ENCODE results near the gene ATXN7L3.

GRCh38 chr17:44247876-44248736 is 48.4 kb upstream of the ATXN7L3 start:
- TF ChIP-seq CREB5 (CRISPR knock-in tag; IDR thresholded peaks at IDR 0.05) = no peak
- TF ChIP-seq THRAP3 (IDR thresholded peaks at IDR 0.05; ENCODE audit: borderline replicate concordance) = no peak
- TF ChIP-seq HMGXB4 (CRISPR knock-in tag; IDR thresholded peaks at IDR 0.05) = no peak
- no peak for TF ChIP-seq XRCC5 (IDR thresholded peaks at IDR 0.05; ENCODE audit: low read depth, low read length)
- TF ChIP-seq NR3C1 (CRISPR knock-in tag; IDR thresholded peaks at IDR 0.05) = no peak
- no peak for TF ChIP-seq HMG20A (CRISPR knock-in tag; conservative IDR thresholded peaks at IDR 0.05)
- TF ChIP-seq MXI1 (IDR thresholded peaks at IDR 0.05; ENCODE audit: low read depth, low read length) = no peak
- no peak for TF ChIP-seq ZNF217 (CRISPR knock-in tag; IDR thresholded peaks at IDR 0.05)
- TF ChIP-seq RAD21 (CRISPR knock-in tag; conservative IDR thresholded peaks at IDR 0.05 in 1 of 2, IDR thresholded peaks at IDR 0.05 in 1 of 2) = no peak
- no peak for TF ChIP-seq NKRF (IDR thresholded peaks at IDR 0.05; ENCODE audit: borderline replicate concordance)
- TF ChIP-seq TAF1 (IDR thresholded peaks at IDR 0.05; ENCODE audit: control insufficient read depth, extremely low read depth, insufficient read depth, low read length, severe bottlenecking) = no peak
- TF ChIP-seq POLR2A (conservative IDR thresholded peaks at IDR 0.05) = no peak

Data from K562 (cell line).